Ammon's horn (tissue), 1 donor: Measurements from ENCODE around the gene PRDX2.
A peak's percentile ranks its signal among the peaks of the same experiment; 100 is the strongest.

ENCODE experiments used
- DNase-seq: peaks from one replicate; pipeline ENCODE4 v3.0.0-alpha.2; 2016; ENCODE audit warnings: low spot score

PRDX2 gene

DNA sequence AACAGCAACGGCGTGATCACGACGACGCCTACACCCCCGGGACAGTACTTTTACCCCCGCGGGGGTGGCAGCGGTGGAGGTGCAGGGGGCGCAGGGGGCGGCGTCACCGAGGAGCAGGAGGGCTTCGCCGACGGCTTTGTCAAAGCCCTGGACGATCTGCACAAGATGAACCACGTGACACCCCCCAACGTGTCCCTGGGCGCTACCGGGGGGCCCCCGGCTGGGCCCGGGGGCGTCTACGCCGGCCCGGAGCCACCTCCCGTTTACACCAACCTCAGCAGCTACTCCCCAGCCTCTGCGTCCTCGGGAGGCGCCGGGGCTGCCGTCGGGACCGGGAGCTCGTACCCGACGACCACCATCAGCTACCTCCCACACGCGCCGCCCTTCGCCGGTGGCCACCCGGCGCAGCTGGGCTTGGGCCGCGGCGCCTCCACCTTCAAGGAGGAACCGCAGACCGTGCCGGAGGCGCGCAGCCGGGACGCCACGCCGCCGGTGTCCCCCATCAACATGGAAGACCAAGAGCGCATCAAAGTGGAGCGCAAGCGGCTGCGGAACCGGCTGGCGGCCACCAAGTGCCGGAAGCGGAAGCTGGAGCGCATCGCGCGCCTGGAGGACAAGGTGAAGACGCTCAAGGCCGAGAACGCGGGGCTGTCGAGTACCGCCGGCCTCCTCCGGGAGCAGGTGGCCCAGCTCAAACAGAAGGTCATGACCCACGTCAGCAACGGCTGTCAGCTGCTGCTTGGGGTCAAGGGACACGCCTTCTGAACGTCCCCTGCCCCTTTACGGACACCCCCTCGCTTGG, 9.3 kb downstream of the PRDX2 start:
- DNase-seq: no peak

DNA sequence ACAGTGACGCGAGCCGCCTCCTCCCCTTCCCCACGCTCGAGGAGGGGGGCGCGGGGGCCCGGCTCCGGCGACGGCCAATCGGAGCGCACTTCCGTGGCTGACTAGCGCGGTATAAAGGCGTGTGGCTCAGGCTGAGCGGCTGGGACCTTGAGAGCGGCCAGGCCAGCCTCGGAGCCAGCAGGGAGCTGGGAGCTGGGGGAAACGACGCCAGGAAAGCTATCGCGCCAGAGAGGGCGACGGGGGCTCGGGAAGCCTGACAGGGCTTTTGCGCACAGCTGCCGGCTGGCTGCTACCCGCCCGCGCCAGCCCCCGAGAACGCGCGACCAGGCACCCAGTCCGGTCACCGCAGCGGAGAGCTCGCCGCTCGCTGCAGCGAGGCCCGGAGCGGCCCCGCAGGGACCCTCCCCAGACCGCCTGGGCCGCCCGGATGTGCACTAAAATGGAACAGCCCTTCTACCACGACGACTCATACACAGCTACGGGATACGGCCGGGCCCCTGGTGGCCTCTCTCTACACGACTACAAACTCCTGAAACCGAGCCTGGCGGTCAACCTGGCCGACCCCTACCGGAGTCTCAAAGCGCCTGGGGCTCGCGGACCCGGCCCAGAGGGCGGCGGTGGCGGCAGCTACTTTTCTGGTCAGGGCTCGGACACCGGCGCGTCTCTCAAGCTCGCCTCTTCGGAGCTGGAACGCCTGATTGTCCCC, 10.1 kb downstream of the PRDX2 start, which contains the start of gene JUNB:
TSS of gene JUNB (plus strand) at position 142 of the 706 bp plus-strand sequence. CDS start at position 428, 286 bp downstream.
- DNase-seq: peak; percentile 99

DNA sequence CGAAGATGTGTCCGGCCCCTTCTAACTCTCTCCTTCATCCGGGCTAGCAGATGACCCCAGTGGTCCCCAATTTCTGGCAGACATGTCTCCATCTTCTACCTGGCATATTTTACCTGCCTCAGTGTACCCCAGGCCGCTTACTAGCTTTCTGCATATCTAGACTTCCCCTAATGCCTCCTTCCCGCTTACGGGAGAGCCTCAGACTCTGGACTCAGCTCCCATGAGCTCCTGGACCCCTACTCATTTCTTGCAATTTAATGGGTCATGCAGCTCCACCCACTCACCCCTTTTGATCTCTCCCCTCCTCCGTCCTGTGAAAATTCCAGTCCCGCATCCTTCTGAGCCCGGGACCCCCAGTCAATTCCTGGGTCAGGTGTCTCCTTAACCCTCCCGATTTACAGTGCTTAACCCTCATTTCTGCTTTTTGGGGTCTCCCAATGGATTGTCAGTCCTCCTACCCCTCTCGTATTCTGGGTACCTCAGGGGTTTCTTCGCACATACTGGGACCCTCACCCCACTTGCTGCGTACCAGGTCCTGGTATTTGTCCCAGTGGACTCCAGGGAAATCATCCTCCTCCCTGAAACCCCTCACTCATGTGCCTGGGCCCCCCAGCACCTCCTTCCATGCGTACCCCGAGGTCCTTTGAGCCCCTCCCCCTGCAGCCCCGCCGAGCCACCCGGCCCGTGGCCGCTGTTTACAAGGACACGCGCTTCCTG, 10.8 kb downstream of the PRDX2 start:
- DNase-seq: no peak

DNA sequence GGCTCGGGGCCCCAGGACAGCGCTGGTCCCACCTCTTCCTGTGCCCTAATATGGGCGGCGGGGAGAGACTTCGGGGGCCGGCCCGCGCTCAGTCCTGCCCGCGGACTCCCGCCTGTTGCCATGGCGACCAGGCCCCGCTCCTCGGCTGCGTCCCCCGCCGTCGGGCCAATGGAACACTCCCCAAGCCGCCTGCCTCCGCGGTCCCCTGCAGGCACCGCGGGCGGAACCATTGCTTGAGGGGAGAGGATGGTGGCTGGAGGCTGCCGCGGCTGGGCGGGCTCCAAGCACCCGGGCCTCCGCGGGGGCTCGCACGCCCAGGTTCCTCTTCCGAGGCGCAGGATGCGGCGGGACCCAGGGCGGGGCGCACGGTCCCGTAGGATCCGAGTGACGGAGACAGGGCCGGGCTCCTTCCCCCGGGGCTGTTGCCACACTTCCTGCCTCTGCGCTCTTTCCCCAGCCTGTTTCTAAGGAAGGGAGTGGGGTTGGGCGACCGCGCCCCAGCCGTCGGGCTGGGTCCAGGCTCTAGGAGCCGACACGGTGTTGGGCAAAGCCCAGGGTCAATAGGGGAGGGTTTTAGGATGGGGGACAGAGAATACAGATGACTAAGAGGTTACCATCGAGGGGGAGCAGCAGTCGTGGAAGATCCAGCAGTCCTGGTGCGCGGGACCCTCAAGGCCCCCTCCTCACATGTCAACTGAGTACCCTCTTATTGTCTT, 11.5 kb downstream of the PRDX2 start:
- peak; percentile 96 for DNase-seq

DNA sequence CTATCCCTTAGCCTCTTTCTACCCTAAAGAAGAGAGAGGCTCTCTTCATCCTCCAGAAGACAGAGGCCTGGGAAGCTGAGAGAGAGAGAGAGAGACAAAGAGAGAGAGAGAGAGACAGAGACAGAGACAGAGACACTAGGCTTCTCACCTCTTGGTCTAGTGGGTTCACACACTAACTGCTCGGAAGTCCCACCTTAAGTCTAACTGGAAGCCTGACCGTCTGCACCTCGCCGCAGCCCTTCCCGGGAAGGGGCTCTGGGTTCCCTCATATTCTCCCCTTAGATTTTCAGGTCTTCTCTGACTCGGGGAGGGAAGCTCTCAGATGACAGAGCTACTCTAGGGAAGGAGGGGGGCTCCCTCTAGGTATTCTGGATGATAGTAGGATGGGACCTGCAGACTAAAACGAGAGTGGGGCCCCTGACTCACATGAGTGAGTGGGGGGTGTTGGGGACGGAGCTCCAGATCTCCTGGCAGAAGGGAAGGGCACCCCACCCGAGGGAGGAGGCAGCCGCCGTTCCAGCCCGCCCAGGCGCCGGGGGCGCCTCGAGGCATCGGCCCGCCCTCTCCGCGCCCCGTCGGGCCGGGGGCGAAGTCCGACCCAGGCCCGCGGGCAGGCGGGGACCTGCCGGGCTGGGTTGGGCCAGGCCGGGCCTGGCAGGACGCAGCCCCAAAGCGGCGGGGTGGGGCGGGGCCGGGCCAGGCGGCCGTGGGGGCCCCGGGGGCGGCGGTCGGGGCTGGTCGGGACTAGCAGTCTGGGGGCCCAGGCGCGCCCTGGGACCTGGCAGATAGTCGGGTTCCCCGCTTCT, 12.3 kb downstream of the PRDX2 start:
- no peak for DNase-seq

DNA sequence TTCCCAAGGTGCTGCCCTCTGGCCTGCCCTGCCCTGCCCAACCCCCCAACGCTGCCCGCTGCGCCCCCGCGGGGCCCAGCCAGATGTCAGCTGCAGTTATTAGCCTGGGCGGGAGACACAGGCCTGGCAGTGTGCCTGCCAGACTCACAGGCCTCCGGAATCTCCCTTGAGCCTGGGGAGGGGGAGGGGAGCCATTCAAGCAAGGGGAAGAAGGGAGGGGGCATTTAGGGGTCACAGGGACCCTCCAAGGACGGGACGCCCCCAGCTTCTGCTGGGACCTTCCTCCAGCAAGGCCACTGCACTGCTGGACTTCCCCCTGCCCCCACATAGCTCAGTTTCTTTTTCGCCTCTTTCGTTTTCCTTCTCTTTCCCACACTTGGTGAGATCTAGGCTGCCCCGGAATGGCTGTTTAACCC, 12.9 kb downstream of the PRDX2 start:
- DNase-seq: peak; percentile 76

DNA sequence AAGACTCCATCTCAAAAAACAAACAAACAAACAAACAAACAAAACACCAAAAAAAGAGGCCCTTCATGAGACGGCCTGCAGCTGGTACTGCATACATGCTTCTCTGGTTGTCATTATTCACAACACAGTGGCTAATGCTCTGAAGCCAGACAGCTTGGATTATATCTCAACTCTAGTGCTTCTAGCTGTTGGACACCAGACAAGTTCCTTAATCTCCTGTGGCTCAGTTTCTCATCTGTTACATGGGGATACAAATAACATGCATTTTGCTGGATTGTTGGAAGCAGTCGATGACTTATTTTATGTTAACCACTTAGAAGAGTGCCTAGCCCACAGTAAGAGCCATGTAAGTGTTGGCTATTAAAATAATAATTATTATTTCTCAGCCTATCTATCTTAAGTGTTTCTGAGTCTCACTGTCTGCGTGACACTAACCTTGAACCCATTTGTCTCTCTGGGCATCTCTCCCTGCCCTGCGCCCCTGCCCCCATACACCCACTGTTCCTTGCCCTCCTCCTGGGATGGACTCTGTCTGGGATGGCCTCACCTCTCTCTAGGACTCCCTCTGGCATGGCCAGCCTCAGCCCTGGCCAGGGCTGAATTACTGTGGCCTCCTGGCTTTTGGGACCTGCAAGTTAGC, 13.4 kb downstream of the PRDX2 start:
- no peak for DNase-seq

DNA sequence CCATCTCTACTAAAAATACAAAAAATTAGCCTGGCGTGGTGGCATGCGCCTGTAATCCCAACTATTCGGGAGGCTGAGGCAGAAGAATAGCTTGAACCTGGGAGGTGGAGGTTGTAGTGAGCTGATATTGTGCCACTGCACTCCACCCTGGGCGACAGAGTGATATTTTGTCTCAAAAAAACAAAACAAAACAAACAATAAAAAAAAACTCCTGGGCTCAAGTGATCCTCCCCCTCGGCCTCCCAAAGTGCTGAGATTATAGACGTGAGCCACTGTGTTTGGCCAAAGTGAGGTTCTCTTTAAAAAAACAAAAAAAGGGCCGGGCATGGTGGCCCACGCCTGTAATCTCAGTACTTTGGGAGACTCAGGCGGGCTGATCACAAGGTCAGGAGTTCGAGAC, 14.1 kb downstream of the PRDX2 start:
- DNase-seq: no peak

DNA sequence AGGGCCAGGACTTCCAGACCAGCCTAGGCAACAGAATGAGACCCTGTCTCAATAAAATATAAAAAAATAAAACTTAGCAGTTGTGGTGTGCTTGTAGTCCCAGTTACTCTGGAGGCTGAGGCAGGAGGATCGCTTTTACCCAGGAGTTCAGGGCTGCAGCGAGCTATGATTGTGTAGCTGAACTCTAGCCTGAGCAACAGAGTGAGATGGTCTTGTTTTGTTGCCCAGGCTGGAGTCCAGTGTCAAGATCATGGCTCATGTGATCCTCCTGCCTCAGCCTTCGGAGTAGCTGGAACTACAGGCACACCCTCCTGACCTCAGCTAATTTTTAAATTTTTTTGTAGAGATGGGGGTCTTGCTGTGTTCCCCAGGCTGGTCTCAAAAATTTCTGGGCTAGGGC, 14.6 kb downstream of the PRDX2 start:
- no peak for DNase-seq

DNA sequence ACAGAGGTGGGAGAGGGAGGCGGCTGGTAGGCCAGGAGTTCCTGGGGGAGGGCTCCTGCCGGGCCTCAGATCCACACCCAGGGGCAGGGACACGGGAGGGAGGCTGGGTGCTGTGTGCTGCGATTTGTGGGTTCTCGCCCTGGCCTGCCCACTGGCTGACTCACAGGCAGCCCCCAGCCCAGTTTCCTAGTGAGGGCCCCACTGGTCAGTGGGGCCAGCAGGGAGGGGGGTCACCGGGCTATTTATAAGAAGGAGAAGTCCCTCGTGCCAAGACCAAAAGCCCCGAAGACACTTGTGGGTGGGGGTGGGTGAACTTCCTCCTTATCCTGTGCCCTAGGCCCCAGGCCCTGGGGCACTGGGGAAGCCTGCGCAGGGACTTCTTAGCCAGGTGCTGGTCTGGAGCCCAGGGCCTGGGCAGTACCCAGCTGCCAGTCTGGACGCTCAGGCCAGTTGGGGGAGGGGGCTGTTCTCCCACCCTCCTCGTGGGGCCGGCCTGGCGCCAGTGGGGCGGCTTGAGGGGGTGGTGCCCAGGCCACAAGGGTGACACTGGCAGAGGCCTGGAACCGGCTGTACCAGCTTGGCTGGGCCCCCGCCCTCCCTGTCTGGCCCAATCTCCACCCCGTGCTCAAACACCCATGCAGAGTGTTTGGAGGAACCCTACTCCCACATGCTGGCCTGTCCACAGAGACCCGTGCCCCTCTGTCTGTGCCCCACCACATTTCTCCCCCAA, 15.3 kb downstream of the PRDX2 start:
- no peak for DNase-seq

DNA sequence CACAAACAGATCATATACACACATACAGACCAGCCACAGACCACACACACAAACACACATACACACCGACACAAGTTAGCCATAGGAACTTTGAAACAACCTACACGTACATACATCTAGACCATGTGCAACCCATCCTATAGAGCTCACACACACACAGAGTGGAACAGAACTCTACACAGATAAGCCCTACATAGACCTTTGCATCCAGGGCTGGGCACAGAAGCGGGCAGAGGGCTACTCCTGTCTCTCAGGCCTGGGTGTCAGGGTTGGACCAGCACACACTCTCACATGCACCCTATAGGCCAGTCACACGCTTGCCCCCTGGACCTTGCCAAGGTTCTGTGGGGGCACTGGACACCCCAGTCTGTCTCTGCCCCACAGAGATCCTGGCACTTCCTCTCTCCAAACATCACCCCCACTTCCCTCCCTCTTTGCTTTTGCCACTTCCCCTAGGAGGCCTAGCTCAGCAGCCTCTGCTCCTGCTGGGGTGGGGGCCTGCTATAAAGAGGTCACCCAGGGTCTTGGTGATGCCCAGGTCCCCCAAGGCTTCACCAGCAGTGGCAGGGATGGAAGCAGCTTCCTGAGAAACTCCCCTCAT, 16.1 kb downstream of the PRDX2 start:
- DNase-seq: no peak

DNA sequence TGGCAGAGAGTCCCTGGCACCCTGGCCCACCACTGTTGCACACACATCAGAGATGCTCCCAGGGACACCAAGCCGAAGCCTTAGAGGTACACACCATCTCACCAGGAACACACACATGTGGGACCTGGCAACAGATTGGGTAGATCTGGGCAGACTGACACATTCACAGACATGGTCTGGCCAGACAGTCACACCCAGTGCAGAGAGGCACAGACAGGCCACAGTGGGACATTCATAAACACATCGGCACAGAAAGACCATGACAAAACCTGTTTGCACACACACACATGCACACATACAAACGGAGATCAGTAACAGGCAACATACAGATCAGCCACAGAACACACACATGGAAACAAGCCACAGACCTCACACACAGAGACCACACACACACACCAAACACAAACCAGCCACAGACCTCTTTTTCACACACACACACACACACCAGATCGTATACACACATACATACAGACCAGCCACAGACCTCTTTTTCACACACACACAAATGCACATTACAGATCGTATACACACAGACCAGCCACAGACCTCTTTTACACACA, 16.6 kb downstream of the PRDX2 start:
- DNase-seq: no peak

DNA sequence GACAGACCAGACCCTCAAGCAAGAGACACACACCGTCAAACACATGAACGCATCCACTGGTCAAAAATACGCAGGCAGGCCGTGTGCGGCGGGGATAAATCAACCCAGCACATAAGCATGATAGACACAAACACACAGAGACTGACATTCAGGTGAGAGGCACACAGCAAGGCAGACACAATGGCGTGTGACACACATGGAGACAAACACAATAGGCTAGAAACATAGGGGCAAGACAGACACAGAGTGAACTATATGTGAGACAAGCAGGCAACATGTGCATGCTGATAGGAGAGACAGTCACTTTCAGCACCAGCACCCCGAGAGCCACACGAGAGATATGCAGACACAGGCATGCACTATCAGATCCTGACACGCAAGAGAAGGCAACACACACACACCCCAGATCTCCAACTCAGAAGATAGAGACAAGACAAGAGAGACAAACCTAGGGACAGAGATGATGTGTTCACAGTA, 17.2 kb downstream of the PRDX2 start:
- DNase-seq: no peak

DNA sequence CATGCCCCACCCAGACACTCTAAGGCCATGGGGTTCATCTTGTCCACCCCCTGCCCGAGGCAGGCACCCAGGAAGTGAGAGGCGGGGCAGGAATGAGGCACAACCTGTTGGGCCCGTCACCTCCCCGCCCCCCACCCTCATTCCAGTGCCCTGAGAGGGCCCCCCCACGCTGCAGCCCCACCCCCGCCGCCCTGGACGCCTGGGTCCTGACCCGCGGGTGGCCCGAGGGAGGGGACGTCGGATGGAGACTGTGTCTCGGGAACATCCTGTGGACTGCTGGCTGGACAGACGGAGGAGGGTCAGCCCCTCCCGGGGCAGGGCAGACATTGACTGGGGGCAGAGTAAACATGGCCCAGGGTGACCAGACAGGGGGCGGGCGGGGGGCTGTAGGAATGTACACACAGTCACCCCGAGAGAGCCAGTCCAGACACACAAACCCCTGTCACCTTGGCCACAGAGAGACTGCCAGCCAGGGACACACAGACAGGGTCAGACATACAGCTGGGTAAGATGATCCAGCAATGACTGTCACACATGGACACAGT, 17.7 kb downstream of the PRDX2 start:
- DNase-seq: no peak

DNA sequence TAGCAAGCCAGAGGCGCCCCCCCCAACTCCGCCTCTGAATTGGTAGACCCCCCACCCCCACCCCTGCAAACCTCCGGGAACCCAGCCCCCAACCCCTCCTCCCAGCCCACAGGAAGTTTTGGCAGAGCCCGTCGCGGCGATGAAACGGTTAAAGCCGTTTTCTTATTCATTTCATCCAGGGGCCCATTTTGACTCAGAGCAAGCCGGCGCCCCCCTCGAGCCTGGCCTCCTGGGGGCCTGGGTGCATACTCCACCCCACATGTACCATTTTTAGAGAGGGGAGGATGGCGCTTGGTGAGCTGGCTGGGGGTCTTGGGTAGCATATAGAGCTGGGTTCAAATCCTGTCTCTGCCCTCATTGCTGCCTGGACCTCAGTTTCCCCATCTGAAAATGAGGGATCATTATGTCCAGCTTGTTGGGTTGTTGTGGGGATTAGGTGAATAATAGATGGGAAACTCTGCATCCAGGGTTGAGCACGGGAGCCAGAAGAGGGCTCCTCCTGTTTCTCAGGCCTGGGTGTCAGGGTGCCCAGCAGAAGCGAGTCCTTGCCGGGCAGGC, 18.2 kb downstream of the PRDX2 start:
- no peak for DNase-seq

DNA sequence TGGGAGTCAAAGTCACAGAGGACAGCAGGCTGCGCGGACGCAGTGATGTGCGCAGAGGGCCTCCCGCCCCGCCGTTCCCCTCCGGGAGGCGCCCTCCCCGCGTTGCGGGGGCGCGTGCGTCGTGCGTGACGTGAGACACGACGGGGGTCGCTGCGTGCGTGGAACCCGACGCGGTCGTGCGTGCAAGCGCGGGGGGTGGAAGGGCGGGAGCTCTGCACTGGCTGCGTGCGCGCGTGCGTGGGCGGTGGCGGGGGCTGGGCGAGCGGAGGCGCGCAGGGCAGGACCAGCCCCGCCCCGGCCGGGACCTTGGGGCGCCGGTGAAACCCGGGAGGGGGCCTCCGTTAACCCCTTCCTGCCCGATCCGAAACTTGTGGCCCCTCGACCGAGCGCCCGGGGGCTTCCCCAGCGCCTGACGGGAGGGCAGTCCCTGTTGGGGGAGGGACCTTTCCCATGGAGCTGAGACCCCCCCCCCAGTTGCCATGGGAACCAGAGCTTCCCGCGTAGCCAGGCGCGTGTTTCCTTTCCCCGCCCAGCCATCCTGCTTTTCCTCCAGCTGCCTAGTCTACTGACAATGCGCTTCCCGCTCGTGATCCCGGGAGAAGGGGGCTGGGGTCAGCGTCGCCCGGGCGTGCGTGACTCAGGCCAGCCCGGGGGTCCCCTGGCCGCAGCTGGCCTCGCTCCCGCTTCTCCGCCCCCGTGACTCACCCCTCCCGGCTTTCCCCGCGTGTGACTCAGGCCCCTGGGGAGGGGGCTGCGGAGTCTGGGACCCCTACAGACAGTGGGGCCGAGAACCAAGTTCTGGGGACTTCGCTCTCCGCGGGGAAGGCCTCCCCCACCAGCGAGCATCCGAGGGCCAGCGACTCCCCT, 18.9 kb downstream of the PRDX2 start:
- peak; percentile 94 for DNase-seq

DNA sequence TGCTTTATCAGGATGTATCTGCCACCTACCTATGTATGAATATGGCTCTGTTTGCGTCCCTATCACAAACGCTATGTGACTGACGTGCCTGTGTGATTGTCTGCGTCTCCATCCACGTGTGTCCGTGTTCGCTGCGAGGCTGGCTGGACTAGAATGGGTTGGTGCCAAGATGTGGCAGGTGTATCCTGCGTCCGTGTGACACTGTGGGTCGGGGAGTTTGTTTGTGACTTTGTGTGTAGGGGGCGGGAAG, 19.5 kb downstream of the PRDX2 start:
- no peak for DNase-seq
